Body of pancreas (tissue), 4 donors: ENCODE results near the gene PCGF3.

Source experiments
- CTCF ChIP-seq, 7 experiments: fragments of 450-650 bp in 4 of 7; fragments of 200-600 bp in 3 of 7; sonication (generic) in 3 of 7; IDR thresholded peaks; one replicate each; pipeline ENCODE4 v1.5.1; 2016 to 2019; ENCODE audit warnings: antibody characterized with exemption in 7 of 7
- POLR2A ChIP-seq, 3 donors: fragments of 450-650 bp; IDR thresholded peaks; one replicate each; pipeline ENCODE4 v1.6.1; 2016; ENCODE audit warnings: antibody characterized with exemption in 3 of 3, mild to moderate bottlenecking in 2 of 3

GRCh38 chr4:764405-765169 lies 59.0 kb downstream of the PCGF3 start:
- TF ChIP-seq CTCF (IDR thresholded peaks at IDR 0.05) (no peak), POLR2A (IDR thresholded peaks at IDR 0.05) (no peak)
